Glomerular visceral epithelial cell (primary cell): ENCODE results near the gene PLB1.
"Not testable (repeated sequence)": the region's sequence is repeated elsewhere in the genome, so short reads cannot be mapped to it uniquely, and the experiment has no call there.

ENCODE experiments used
- DNase-seq: peaks from one replicate; pipeline ENCODE4 v3.0.0-alpha.2; 2016; ENCODE audit errors: extremely low spot score

The PLB1 gene

GRCh38 chr2:28469947-28470535, 25.8 kb upstream of the PLB1 start:
- no peak for DNase-seq

DNA sequence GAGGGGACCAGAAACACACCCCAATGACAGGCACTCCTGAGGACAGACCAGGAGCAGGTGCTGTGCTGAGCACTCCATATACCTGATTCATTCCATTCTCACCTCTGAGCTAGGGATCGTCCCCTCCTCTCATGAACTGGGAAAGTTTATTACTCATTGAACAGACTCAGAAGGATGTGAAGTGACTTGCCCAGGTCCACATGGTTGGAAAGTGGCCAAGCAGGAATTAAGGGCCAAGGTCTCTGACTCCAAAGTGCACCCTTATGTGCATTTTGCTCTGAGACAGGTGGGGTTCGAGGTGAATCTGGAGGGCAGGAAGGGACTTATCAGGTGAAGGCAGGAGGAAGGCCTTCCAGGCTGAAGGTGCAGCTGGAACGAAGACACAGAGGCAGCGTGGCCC, 25.1 kb upstream of the PLB1 start:
- DNase-seq: no peak

- DNase-seq: no peak
These were observed 24.6 kb upstream of the PLB1 start for GRCh38 chr2:28471214-28471613.

DNA sequence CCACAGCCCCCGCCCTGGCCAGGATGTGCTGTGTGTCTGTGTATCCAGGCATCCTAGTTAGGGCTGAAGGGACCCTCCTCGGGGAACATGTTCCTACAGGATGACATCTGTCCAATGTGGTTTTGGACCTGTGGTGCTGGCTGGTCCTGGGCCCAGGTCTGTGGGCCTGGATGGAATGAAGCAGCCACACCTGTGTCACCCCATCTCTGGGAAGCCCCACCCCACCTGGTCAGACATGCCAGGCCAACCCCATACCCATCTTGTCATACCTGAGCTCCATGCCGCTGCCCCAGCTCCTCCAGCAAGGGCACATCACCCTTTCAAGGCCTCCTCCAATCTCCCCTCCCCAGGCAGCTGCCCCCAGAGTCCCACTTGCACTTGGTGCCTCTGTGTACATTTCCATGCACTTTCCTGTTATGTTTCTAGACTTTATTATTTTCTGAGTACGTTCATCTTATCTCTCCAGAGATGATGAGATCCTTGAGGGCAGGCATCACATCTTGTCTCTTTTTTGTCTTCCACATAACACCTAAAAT, 24.1 kb upstream of the PLB1 start:
- no peak for DNase-seq

DNA sequence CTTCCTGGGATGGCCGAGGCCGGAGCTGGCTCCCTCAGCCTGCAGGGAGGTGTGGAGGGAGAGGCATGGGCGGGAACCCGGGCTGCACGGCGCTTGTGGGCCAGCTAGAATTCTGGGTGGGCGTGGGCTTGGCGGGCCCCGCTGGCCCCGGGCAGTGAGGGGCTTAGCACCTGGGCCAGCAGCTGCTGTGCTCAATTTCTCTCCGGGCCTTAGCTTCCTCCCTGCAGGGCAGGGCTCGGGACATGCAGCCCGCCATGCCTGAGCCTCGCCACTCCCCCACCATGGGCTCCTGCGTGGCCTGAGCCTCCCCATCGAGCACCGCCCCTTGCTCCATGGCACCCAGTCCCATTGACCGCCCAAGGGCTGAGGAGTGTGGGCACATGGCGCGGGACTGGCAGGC, 23.2 kb upstream of the PLB1 start:
- not testable (repeated sequence) for DNase-seq

DNA sequence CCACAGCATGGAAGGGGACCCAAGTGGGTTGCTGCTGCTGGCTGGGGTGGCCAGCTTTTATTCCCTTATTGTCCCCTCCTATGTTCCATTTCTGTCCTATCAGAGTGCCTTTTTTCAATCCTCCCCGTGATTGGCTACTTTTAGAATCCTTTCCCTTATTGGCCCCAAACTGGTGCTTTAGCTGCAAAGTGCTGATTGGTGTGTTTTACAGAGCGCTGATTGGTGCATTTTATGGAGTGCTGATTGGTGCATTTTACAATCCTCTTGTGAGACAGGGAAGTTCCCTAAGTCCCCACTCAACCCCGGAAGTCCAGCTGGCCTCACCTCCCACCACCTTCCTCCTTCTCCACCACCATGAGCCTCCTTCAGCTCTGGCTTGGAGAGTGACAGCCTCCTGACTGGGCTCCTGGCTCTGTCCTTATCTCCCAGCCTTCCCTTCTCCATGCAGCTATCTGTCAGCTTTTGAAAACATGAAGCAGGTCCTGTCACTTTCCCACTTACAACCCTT, 20.7 kb upstream of the PLB1 start:
- DNase-seq: no peak

DNA sequence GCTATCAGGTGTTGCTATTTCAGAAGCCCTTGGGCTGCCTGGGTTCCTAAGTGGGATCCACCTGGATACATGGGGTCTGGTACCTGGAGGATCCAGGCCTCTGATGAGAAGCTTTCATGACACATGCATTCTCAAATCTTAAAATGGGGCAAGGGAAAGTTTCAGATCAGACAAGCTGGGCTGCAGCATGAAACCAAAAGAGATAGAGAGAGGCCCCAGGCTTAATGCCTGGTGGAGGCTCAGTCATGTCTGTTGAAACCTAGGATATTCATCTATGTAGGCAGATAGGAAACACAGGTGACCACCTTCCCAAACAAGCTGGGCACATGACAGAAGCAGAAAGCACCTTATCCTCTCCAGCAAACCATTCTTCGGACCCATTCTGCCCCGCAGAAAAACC, 18.8 kb upstream of the PLB1 start:
- DNase-seq: no peak

GRCh38 chr2:28477645-28478044, 18.2 kb upstream of the PLB1 start:
- DNase-seq: no peak

DNA sequence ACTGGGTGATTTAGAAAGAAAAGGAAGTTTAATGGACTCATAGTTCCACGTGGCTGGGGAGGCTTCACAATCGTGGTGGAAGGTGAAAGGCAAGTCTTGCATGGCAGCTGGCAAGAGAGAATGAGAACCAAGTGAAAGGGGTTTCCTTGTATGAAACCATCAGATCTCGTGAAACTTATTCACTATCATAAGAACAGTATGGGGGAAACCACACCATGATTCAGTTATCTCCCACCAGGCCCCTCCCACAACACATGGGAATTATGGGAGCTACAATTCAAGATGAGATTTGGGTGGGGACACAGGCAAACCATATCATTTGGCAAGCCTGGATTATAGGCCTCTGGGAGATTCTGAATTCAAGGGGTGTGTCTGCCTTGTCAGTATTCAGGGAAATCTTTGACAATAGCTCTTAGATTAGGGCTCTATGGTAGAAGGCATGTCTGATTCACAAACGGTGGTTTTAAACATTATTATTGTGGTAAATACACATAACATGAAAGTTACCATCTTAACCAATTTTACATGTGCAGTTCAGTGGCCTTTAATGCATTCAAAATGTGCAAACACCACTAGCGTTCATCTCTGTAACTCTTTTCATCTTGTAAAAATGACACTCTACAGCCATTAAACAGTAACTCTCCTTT, 15.3 kb upstream of the PLB1 start:
- no peak for DNase-seq

DNA sequence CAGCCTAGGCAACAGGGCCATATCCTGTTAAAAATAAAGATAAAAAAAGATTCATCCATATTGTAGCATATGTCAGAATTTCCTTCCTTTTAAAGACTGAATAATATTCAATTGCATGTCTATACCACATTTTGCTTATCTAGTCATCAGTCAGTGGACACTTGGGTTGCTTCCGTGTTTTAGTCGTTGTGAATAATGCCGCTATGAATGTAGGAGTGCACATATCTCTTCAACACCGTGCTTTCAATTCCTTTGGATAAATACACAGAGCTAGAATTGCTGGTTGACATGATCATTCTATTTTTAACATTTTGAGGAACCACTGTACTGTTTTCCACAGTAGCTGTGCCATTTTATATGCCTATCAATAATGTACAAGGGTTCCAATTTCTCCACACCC, 14.0 kb upstream of the PLB1 start:
- DNase-seq: no peak

- DNase-seq: no peak
These were observed 11.0 kb upstream of the PLB1 start for GRCh38 chr2:28484835-28485234.

- no peak for DNase-seq
These were observed 9.3 kb upstream of the PLB1 start for GRCh38 chr2:28486526-28486925.

DNA sequence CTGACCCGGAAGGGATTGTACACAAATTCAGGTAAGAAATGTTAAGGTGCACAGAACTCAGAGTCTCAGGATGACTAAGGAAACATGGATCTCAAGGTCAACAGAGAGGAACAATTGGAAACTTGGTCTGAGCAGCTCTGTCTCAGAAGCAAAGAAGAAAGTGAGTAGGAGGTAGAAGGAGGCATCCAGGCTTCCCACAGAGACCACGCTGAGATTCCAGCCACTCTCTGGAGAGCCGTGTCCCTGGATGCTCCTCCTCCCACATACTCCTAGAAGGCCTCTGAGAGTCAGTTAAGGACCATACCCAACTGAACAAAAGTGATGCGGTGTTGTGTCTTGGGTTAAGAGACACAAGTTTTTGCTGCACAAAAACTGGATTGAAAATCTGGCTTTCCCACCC, 8.6 kb upstream of the PLB1 start:
- no peak for DNase-seq

GRCh38 chr2:28488083-28488830, 7.6 kb upstream of the PLB1 start:
- DNase-seq: no peak

DNA sequence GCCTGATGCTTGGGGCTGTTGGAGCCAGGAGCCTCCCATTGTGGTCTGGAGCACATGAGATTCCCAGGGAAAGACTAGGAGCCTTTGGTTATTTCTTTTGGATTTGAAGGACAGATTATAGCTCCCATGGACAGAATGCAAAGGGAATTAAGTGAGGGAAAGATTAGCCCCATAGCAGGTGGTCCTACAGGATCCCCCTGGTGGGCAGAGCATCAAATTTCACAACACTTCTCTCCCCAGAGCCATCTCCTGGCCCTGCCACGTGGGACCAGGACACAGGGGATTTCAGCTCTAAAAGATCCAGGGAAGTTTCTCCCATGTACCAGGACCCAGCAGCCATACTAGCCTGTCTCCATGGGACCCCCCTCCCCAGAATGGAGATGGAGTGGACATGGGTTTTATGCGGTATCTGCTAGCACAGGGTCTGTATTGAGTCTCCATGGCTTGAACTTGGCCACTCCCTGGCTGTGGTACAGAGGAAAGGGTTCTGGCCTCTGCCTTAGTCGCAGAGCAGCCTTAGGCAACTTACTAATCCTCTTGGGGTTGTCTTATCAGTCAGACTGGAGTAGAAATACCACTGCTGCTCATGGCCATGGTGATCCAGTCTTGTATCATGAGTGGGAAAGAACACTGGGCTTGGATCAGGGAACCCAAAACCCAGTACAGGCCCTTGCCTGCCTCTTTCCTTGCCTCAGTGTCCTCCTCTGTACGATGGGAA, 6.8 kb upstream of the PLB1 start:
- no peak for DNase-seq

GRCh38 chr2:28490558-28490957, 5.3 kb upstream of the PLB1 start:
- DNase-seq: no peak

- no peak for DNase-seq
These were observed 3.6 kb upstream of the PLB1 start for GRCh38 chr2:28492282-28492681.

- DNase-seq: no peak
These were observed 2.2 kb upstream of the PLB1 start for GRCh38 chr2:28493636-28494035.

GRCh38 chr2:28496781-28497180, 921 bp downstream of the PLB1 start:
- DNase-seq: no peak

- no peak for DNase-seq
These were observed 1.3 kb downstream of the PLB1 start for GRCh38 chr2:28497206-28497605.

- no peak for DNase-seq
These were observed 3.4 kb downstream of the PLB1 start for GRCh38 chr2:28499282-28499681.

DNA sequence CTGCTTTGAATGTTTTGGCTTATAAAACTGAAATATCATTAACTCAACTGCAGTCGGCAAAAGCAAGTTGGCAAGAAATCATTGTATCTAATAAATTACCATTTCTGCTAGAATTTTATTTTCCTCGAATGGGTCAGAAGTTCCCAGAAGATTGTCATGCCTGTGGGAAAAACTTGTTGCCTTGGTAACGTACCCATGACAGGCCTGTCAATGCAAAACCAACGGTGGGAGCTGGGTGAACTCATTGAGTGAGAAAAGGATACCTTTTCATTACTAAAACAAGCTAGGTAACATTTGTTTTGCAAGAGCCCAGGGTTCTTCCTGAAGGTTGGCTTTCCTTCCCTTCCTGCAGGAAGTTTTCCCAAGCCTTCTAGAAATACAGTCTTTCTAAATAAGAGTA, 9.5 kb downstream of the PLB1 start:
- DNase-seq: no peak
